KOPT-K1 (cell line): Measurements from ENCODE around the gene SEL1L2.

Experiments used
- H3K27ac ChIP-seq: fragments of 200-600 bp; sonication (generic); 2 replicates; pipeline ENCODE4 v1.5.1; 2016; ENCODE audit warnings: antibody characterized with exemption, mild to moderate bottlenecking, low read depth, low read length; ENCODE audit not compliant: poor library complexity, severe bottlenecking
- H3K36me3 ChIP-seq: fragments of 200-600 bp; sonication (generic); 2 replicates; pipeline ENCODE4 v1.5.1; 2017; ENCODE audit warnings: antibody characterized with exemption, mild to moderate bottlenecking, low read length, moderate library complexity; ENCODE audit not compliant: insufficient read depth
- H3K9me3 ChIP-seq: fragments of 200-600 bp; sonication (generic); 2 replicates; pipeline ENCODE4 v1.5.1; 2017; ENCODE audit warnings: antibody characterized with exemption, low read length, mild to moderate bottlenecking; ENCODE audit not compliant: insufficient read depth, poor library complexity, severe bottlenecking

Gene SEL1L2

DNA sequence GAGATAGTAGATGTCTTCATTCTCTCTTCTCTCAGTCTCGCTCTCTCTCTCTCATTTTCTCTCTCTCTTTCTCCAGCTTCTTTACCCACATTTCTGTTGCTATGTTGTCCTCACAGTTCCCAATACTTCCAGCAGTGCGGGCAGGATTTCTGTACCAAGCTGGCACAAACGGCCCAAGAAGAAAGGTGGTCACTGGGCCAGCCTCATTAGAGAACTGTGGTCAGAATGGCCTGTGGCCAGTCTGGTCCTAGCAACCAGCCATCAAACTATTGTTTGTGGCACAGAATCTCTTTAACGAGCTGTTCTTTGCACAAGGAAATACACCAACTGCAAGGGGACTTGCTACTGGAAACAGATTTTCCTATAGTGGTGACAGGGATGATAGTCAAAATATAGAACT is 81.3 kb downstream of the SEL1L2 start:
- Histone ChIP-seq H3K9me3 (no peaks in the 10 kb centered on the region), H3K36me3 (no peaks in the 10 kb centered on the region), H3K27ac (no peak overlapping the region)

- no peaks in the 10 kb centered on the region for H3K36me3 ChIP-seq
- no peaks in the 10 kb centered on the region for H3K9me3 ChIP-seq
- no peak overlapping the region for H3K27ac ChIP-seq
Observed at GRCh38 chr20:13904766-13905165, 85.6 kb downstream of the SEL1L2 start.

- no peaks in the 10 kb centered on the region for H3K36me3 ChIP-seq
- no peak overlapping the region for H3K27ac ChIP-seq
- H3K9me3 ChIP-seq, result no peaks in the 10 kb centered on the region
Observed at GRCh38 chr20:13900496-13900895, 89.9 kb downstream of the SEL1L2 start.

GRCh38 chr20:13898012-13898612 is 92.3 kb downstream of the SEL1L2 start:
- H3K9me3 ChIP-seq, result no peaks in the 10 kb centered on the region
- no peak overlapping the region for H3K27ac ChIP-seq

DNA sequence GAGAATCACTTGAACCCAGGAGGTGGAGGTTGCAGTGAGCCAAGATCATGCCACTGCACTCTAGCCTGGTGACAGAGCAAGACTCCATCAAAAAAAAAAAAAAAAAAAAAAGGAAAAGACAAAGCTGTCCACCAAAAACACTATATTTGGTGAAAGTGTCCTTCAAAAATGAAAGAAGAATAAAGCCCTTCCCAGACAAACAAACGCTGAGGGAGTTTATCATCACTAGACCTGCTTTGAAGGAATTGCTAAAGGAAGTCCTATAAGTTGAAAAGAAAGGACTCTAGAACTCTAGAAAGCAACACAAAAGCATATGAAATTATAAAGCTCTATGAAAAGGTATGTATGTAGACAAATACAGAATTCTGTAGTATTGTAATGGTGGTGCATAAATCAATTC is 98.8 kb downstream of the SEL1L2 start:
- Histone ChIP-seq H3K27ac (no peak overlapping the region), H3K36me3 (no peaks in the 10 kb centered on the region), H3K9me3 (peaks cover 8% of the 10 kb centered on the region)

More at GRCh38 chr20:13898012-13898612, 92.3 kb downstream of the SEL1L2 start:
- no peaks in the 10 kb centered on the region for H3K36me3 ChIP-seq

- peaks cover under 1% of the 10 kb centered on the region for H3K9me3 ChIP-seq
- no peak overlapping the region for H3K27ac ChIP-seq
- H3K36me3 ChIP-seq, result no peaks in the 10 kb centered on the region
Observed at GRCh38 chr20:13884803-13885202, 105.6 kb downstream of the SEL1L2 start.

- Histone ChIP-seq H3K9me3 (no peaks in the 10 kb centered on the region), H3K36me3 (no peaks in the 10 kb centered on the region), H3K27ac (no peak overlapping the region)
Observed at GRCh38 chr20:13883425-13883824, 107.0 kb downstream of the SEL1L2 start.

DNA sequence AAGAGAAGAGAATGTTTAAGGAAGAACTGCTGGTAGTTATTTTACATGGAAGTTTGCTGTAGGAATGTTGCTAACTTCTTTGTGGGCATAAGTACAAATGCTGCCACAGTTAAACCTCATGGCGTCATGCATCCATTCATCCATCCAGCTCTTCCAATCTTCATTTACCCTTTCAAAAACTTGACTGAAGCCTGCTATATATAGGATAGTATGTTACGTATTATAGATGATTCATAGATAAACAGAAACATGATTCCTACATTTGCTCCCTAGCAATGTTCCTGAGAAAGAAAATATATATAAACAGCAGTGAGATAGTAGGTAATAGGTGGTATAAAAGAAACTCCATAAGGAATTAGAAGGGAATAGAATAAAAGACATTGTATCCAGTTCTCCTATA is 111.8 kb downstream of the SEL1L2 start:
- H3K27ac ChIP-seq, result no peak overlapping the region

GRCh38 chr20:13877793-13878192 is 112.6 kb downstream of the SEL1L2 start:
- no peaks in the 10 kb centered on the region for H3K36me3 ChIP-seq
- H3K9me3 ChIP-seq, result no peaks in the 10 kb centered on the region
- no peak overlapping the region for H3K27ac ChIP-seq

More for the DNA sequence above, 111.8 kb downstream of the SEL1L2 start:
- no peaks in the 10 kb centered on the region for H3K36me3 ChIP-seq
- H3K9me3 ChIP-seq, result no peaks in the 10 kb centered on the region

DNA sequence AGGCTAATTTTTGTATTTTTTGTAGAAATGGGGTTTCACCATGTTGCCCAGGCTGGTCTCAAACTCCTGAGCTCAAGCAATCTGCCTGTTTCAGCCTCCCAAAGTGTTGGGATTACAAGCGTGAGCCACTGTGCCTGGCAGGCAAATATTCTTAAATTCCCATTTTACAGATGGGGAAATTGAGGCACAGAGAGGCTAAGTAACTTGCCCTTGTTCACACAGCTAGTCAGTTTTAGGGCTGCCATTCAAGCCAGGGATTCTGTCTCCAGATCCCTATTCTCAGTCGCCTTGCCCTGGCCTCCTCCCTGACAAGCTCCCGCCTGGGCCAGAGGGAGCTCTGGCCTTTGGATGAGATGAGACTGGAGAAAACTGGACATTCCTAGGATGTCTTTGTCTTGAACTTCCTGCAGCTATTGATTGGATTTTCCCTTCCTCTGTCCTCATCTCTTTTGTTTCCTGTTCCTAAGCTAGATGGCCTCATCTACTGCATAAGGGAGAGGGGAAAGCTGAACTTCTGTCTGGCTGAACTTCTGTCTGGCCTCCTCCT is 115.1 kb downstream of the SEL1L2 start:
- Histone ChIP-seq H3K27ac (no peak overlapping the region), H3K36me3 (no peaks in the 10 kb centered on the region), H3K9me3 (no peaks in the 10 kb centered on the region)

GRCh38 chr20:13874394-13875157 is 115.8 kb downstream of the SEL1L2 start:
- Histone ChIP-seq H3K27ac (no peak overlapping the region), H3K36me3 (no peaks in the 10 kb centered on the region)

GRCh38 chr20:13873831-13874230 is 116.6 kb downstream of the SEL1L2 start:
- H3K27ac ChIP-seq, result no peak overlapping the region
- H3K36me3 ChIP-seq, result no peaks in the 10 kb centered on the region
- H3K9me3 ChIP-seq, result no peaks in the 10 kb centered on the region

More at GRCh38 chr20:13874394-13875157, 115.8 kb downstream of the SEL1L2 start:
- H3K9me3 ChIP-seq, result no peaks in the 10 kb centered on the region

GRCh38 chr20:13870170-13870748 is 120.2 kb downstream of the SEL1L2 start:
- Histone ChIP-seq H3K36me3 (no peaks in the 10 kb centered on the region), H3K27ac (no peak overlapping the region), H3K9me3 (no peaks in the 10 kb centered on the region)

DNA sequence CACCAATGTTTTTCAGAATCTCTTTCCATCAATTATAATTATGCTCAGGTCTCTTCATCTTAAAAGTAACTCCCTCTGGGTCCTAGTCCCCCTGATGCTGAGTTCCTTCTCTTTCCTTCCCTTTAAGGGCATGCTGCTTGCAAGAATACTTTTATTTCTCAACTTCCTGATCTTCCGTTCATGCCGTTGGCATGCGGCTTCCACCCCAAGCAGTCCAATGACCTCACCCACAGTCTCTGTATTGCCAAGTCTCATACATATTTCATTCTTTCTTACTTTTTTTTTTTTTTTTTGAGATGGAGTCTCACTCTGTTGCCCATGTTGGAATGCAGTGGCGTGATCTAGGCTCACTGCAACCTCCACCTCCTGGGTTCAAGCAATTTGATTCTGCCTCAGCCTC is 122.1 kb downstream of the SEL1L2 start:
- Histone ChIP-seq H3K27ac (no peak overlapping the region), H3K36me3 (no peaks in the 10 kb centered on the region), H3K9me3 (no peaks in the 10 kb centered on the region)

DNA sequence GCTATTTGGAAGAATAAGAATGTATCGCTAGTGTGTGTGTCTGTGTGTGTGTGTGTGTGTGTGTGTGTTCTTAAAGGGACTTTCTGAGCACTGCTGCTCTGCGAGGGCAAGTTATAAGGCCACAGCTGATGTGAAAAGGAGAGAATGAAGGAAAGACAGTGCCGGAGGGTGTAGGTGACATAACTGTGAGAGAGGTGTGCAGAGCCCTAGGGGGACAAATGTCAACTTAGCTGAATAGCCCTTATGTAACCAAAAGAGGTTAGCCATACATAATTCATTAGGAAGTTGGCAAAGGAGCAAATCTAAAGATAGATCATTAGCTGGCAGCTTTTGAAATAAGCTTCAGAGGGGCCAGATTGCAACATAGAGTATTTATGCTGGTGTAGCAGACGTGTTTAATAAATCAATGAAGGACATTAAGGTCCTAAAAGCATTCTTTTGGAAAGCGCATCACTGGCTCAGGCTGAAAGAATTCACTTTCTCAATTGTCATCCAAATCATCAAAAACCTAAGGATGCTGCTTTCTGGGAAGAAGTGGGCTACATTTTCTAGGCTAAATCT is 124.5 kb downstream of the SEL1L2 start:
- Histone ChIP-seq H3K27ac (no peak overlapping the region), H3K36me3 (no peaks in the 10 kb centered on the region), H3K9me3 (no peaks in the 10 kb centered on the region)
